Fibroblast of lung (primary cell): ENCODE results near the gene CTAG1A.

Experiments used
- EZH2 ChIP-seq: IDR thresholded peaks from 2 replicates; pipeline ENCODE4 v1.5.1; 2012; ENCODE audit warnings: low read length, control low read depth, mild to moderate bottlenecking; ENCODE audit errors: missing control alignments
- TF ChIP-seq, protein P1 (sequence below), 2 donors: IDR thresholded peaks in 1 of 2; conservative IDR thresholded peaks in 1 of 2; 1 replicate in 1 of 2; 2 replicates in 1 of 2; pipeline ENCODE4 v1.5.1; 2011 to 2012; ENCODE audit warnings: low read length in 2 of 2, control low read depth in 1 of 2, inconsistent platforms in 1 of 2, low read depth in 1 of 2, mild to moderate bottlenecking in 1 of 2

DNA sequence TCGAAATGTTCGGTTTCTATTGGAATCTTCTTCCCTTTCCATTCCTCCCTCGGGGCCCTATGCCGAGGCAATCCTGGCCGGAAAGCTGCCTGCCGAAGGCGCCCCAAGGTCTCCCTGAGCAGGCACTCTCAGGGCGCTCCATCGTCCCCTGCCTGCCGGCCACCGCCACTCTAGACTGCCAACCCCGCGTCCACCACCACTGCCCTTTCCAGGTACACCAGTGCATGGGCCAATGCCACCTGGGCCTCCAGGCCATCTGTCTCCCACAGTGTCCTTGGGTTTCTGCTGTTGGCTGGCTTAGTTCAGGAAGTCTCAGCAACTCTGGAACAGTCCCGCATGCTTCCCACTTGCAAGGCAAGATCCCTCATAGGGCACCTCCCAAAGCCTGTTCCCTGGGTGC lies 14.6 kb downstream of the CTAG1A start:
- TF ChIP-seq, protein P1, sequence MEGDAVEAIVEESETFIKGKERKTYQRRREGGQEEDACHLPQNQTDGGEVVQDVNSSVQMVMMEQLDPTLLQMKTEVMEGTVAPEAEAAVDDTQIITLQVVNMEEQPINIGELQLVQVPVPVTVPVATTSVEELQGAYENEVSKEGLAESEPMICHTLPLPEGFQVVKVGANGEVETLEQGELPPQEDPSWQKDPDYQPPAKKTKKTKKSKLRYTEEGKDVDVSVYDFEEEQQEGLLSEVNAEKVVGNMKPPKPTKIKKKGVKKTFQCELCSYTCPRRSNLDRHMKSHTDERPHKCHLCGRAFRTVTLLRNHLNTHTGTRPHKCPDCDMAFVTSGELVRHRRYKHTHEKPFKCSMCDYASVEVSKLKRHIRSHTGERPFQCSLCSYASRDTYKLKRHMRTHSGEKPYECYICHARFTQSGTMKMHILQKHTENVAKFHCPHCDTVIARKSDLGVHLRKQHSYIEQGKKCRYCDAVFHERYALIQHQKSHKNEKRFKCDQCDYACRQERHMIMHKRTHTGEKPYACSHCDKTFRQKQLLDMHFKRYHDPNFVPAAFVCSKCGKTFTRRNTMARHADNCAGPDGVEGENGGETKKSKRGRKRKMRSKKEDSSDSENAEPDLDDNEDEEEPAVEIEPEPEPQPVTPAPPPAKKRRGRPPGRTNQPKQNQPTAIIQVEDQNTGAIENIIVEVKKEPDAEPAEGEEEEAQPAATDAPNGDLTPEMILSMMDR (conservative IDR thresholded peaks at IDR 0.05 in 1 of 2, IDR thresholded peaks at IDR 0.05 in 1 of 2; ENCODE audit: low read depth in 1 of 2, low read length in 2 of 2) = no peak
- no peak for TF ChIP-seq EZH2
